ENCODE results near the gene FYN. TPM values are rescaled to one million over a fixed set of nuclear protein-coding genes. Genes with fewer than 3 reads are reported as not detected.

The FYN gene
- total RNA-seq, 2 experiments from 2014 or later = 236 to 244 TPM

- peaks cover 3% of the 10 kb centered on the region for H3K4me1 Mint-ChIP-seq (ENCODE audit: low read depth)
- no peaks in the 10 kb centered on the region for H3K27me3 Mint-ChIP-seq (ENCODE audit: low read depth)
- intact Hi-C loops (cut with micrococcal nuclease) = no loop called here
- H3K36me3 Mint-ChIP-seq (ENCODE audit: low read depth) = peaks cover 2% of the 10 kb centered on the region
- peaks cover 4% of the 10 kb centered on the region for H3K9me3 Mint-ChIP-seq
- DNase-seq = no peak
- CTCF ChIA-PET = no interaction called here
- no peak overlapping the region for H3K4me3 Mint-ChIP-seq
- no peak overlapping the region for H3K27ac Mint-ChIP-seq
These were observed 248.2 kb downstream of the FYN start for GRCh38 chr6:111625099-111625416.

GRCh38 chr6:111624401-111625098, 248.7 kb downstream of the FYN start:
- Mint-ChIP-seq H3K9me3 (peaks cover 3% of the 10 kb centered on the region), H3K36me3 (ENCODE audit: low read depth) (peaks cover 2% of the 10 kb centered on the region), H3K27me3 (ENCODE audit: low read depth) (no peaks in the 10 kb centered on the region), H3K4me1 (ENCODE audit: low read depth) (peaks cover 3% of the 10 kb centered on the region), H3K4me3 (no peak overlapping the region), H3K27ac (no peak overlapping the region)
- intact Hi-C loops (cut with micrococcal nuclease) = no loop called here
- DNase-seq = no peak
- CTCF ChIA-PET = no interaction called here

GRCh38 chr6:111623046-111623718, 250.1 kb downstream of the FYN start:
- Mint-ChIP-seq H3K27ac (no peak overlapping the region), H3K4me1 (ENCODE audit: low read depth) (peaks cover 3% of the 10 kb centered on the region), H3K36me3 (ENCODE audit: low read depth) (no peaks in the 10 kb centered on the region)

GRCh38 chr6:111620169-111620568, 253.1 kb downstream of the FYN start:
- no peak overlapping the region for H3K4me3 Mint-ChIP-seq

More at GRCh38 chr6:111623046-111623718, 250.1 kb downstream of the FYN start:
- Mint-ChIP-seq H3K9me3 (no peaks in the 10 kb centered on the region), H3K4me3 (no peak overlapping the region), H3K27me3 (ENCODE audit: low read depth) (no peaks in the 10 kb centered on the region)
- CTCF ChIA-PET = no interaction called here
- no peak for DNase-seq
- intact Hi-C loops (cut with micrococcal nuclease) = no loop called here

DNA sequence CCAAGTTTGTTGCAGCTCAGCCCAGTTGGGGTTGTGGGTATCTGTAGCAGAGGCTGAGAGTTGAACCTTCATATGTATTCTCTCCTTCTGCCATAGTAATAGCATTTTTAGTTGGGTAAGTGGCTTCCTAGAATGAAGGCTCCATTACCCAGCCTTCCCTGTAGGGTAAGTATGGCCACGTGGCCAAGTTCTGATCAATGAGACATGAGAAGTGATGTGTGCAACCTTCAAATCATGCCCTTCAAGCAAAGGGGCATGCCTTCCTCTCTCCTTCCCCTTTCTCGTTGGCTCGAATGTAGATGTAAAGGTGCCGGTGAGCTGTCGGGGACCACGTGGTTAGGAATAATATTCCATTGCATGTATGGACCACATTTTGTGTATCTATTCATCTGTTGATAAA, 254.8 kb downstream of the FYN start:
- no peaks in the 10 kb centered on the region for H3K36me3 Mint-ChIP-seq (ENCODE audit: low read depth)
- CTCF ChIA-PET = no interaction called here
- no peaks in the 10 kb centered on the region for H3K4me1 Mint-ChIP-seq (ENCODE audit: low read depth)
- H3K27ac Mint-ChIP-seq = no peak overlapping the region
- H3K27me3 Mint-ChIP-seq (ENCODE audit: low read depth) = no peaks in the 10 kb centered on the region
- DNase-seq = no peak
- no peak overlapping the region for H3K4me3 Mint-ChIP-seq
- H3K9me3 Mint-ChIP-seq = no peaks in the 10 kb centered on the region
- intact Hi-C loops (cut with micrococcal nuclease) = no loop called here

More at GRCh38 chr6:111620169-111620568, 253.1 kb downstream of the FYN start:
- DNase-seq = no peak
- H3K9me3 Mint-ChIP-seq = no peaks in the 10 kb centered on the region
- intact Hi-C loops (cut with micrococcal nuclease) = no loop called here
- no peak overlapping the region for H3K27ac Mint-ChIP-seq
- H3K27me3 Mint-ChIP-seq (ENCODE audit: low read depth) = no peaks in the 10 kb centered on the region
- CTCF ChIA-PET = no interaction called here
- H3K36me3 Mint-ChIP-seq (ENCODE audit: low read depth) = no peaks in the 10 kb centered on the region
- no peaks in the 10 kb centered on the region for H3K4me1 Mint-ChIP-seq (ENCODE audit: low read depth)

GRCh38 chr6:111617149-111617548, 256.1 kb downstream of the FYN start:
- no peaks in the 10 kb centered on the region for H3K4me1 Mint-ChIP-seq (ENCODE audit: low read depth)
- DNase-seq = no peak
- no peak overlapping the region for H3K4me3 Mint-ChIP-seq
- no peaks in the 10 kb centered on the region for H3K36me3 Mint-ChIP-seq (ENCODE audit: low read depth)
- H3K9me3 Mint-ChIP-seq = no peaks in the 10 kb centered on the region
- intact Hi-C loops (cut with micrococcal nuclease) = no loop called here
- CTCF ChIA-PET = no interaction called here
- no peaks in the 10 kb centered on the region for H3K27me3 Mint-ChIP-seq (ENCODE audit: low read depth)
- no peak overlapping the region for H3K27ac Mint-ChIP-seq

DNA sequence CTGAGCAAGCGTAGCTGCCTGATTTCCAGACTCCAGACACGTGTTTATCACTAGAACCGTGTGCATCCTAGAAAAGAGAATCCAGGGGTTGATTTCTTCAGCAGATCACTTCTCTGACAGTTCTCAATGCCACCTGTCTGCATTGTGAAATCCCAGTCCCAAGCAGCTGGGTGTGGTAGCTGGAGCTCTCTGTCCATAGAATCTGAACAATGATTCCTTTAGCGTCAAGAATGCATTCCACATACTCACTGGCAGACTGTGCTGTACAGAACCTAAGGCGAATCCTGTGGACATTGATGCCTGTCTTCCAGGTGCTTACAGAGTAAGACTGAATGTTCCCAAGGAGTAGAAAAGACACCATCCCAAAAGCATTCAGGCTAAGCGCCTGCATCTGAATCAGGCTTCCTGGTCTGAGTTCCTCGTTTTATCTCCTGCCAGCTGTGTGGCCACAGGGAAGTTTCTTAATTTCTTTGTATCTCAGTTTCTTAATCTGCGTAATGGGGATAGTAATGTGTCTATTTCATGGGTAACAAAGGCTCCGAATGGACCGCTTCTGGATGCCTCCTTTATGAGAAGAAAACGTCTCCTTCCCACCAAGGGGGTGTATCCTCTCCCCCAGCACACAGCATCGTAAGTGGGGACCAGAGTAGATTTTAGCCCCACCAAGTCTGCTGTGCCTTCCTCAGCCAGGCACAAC, 257.2 kb downstream of the FYN start:
- no peaks in the 10 kb centered on the region for H3K36me3 Mint-ChIP-seq (ENCODE audit: low read depth)

DNA sequence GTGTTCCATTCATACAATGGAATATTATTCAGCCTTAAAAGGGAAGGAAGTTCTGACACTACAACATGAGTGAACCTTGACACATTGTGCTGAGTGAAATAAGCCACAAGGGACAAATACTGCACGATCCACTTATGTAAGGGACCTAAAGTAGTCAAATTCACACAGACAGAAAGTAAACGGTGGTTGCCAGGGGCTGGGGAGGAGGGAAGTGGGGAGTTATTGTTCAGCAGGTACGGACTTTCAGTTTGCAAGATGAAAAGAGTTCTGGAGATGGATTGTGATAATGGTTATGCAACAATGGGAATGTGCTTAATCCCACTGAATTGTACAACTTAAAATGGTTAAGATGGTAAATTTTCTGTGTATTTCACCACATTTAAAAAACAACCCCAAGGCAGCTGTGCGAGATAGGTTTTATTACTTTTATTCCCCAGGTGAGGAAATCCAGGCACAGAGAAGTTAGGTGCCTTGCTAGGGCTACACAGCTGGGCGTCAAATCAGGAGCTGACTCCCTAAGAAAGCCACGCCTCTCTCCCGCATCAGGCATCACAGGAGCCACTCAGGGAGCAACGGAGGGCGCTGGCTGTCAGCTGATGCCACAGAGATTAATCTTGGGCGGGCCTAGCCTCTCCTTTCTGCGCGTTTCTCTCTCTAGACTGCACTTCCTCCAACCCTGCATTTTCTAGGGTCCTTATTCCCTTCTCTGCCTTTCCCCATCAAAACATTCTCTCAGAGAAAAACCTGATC, 258.2 kb downstream of the FYN start:
- H3K27ac Mint-ChIP-seq = no peak overlapping the region
- H3K27me3 Mint-ChIP-seq (ENCODE audit: low read depth) = no peaks in the 10 kb centered on the region
- peak; percentile 16 for DNase-seq
- H3K4me3 Mint-ChIP-seq = no peak overlapping the region
- CTCF ChIA-PET = no interaction called here
- no peaks in the 10 kb centered on the region for H3K36me3 Mint-ChIP-seq (ENCODE audit: low read depth)
- H3K9me3 Mint-ChIP-seq = no peaks in the 10 kb centered on the region
- H3K4me1 Mint-ChIP-seq (ENCODE audit: low read depth) = no peaks in the 10 kb centered on the region
- intact Hi-C loops (cut with micrococcal nuclease) = no loop called here

More for the DNA sequence above, 257.2 kb downstream of the FYN start:
- Mint-ChIP-seq H3K9me3 (no peaks in the 10 kb centered on the region), H3K4me3 (no peak overlapping the region), H3K27me3 (ENCODE audit: low read depth) (no peaks in the 10 kb centered on the region), H3K4me1 (ENCODE audit: low read depth) (no peaks in the 10 kb centered on the region), H3K27ac (no peak overlapping the region)
- intact Hi-C loops (cut with micrococcal nuclease) = no loop called here
- CTCF ChIA-PET = no interaction called here
- no peak for DNase-seq

DNA sequence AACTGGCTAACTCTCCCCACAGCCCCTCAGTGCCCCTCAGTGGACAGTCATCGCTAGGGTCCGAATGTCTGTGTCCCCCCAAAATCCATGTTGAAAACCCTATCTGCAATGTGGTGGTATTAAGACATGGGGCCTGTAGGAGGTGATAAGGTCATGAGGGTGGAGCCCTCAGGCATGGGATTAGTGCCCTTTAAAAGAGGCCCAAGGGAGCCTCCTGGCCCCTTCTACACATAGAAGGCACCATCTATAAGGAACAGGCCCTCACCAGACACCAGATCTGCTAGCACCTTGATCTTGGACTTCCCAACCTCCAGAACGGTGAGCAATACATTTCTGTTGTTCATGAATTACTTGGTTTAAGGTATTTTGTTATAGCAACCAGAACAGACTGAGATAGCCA, 260.9 kb downstream of the FYN start:
- Mint-ChIP-seq H3K9me3 (no peaks in the 10 kb centered on the region), H3K27ac (no peak overlapping the region), H3K4me3 (no peak overlapping the region), H3K4me1 (ENCODE audit: low read depth) (no peaks in the 10 kb centered on the region), H3K27me3 (ENCODE audit: low read depth) (no peaks in the 10 kb centered on the region), H3K36me3 (ENCODE audit: low read depth) (no peaks in the 10 kb centered on the region)
- no peak for DNase-seq
- CTCF ChIA-PET = no interaction called here
- intact Hi-C loops (cut with micrococcal nuclease) = no loop called here

GRCh38 chr6:111610548-111611172, 262.6 kb downstream of the FYN start:
- CTCF ChIA-PET = no interaction called here
- H3K4me3 Mint-ChIP-seq = no peak overlapping the region
- no peaks in the 10 kb centered on the region for H3K27me3 Mint-ChIP-seq (ENCODE audit: low read depth)
- peaks cover 7% of the 10 kb centered on the region for H3K4me1 Mint-ChIP-seq (ENCODE audit: low read depth)
- no peaks in the 10 kb centered on the region for H3K9me3 Mint-ChIP-seq
- H3K27ac Mint-ChIP-seq = no peak overlapping the region
- H3K36me3 Mint-ChIP-seq (ENCODE audit: low read depth) = no peaks in the 10 kb centered on the region
- intact Hi-C loops (cut with micrococcal nuclease) = no loop called here
- DNase-seq = no peak
